Amniotic epithelial cell (primary cell): ENCODE data around the gene RTN4.
A peak's percentile ranks its signal among the peaks of the same experiment; 100 is the strongest.

Experiments used
- DNase-seq: peaks from one replicate; pipeline ENCODE4 v3.0.0-alpha.2; 2010; ENCODE audit warnings: low read depth

The RTN4 gene

DNA sequence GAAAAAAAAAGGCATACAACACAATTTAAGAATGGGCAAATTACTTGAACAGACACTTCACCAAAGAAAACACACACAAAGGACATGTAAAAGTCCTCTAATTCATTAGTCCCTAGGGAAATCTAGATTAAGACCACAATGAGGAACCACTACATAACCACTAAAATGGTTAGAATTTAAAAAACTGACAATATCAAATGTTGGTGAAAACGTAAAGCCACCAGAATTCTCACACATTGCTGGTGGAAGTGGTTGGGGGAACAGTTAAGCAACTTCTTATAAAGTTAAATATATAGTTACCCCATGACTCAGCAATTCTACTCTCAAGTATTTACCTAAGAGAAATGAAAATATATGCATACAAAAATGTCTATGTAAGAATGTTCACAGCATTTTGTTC, 11.8 kb downstream of the RTN4 start:
- DNase-seq = no peak

DNA sequence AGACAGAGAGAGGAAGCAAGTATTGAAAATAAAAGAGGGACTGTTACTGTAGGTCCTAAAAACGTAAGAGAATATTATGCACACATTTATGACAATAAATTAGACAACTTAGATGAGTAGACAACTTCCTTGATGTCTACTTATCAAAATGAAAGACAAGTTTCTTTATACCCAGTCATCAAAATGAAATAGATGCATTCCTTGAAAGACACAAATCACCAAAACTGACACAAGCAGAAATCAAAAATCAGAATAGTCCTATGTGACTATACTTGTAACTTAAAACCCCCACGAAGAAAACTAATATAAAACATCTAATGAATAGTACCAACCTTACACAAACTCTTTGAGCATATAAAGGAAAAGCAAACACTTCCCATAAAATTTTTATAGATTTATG, 14.5 kb downstream of the RTN4 start:
- no peak for DNase-seq

- no peak for DNase-seq
Measured at GRCh38 chr2:55033921-55034320, 16.3 kb downstream of the RTN4 start.

- no peak for DNase-seq
Measured at GRCh38 chr2:55033076-55033742, 17.0 kb downstream of the RTN4 start.

DNA sequence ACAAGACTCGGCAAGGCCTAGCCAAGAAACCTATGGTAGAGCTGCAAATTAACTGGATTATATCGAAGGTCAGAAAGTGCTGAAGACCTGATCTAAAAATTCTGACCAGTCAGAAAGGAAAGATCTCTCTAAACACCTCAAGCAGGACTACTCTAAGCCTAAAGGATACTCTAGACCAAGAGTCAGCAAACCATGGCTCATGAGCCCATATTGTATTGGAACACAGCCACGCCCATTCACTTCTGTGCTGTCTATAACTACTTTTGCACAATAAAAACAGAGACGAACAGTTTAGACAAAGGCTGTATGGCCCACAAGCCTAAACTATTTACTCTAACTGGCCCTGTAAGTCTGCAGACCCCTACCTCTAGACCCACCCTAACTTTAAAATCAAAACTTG, 18.7 kb downstream of the RTN4 start:
- no peak for DNase-seq

GRCh38 chr2:55030766-55031165, 19.5 kb downstream of the RTN4 start:
- DNase-seq = no peak

GRCh38 chr2:55029098-55029497, 21.2 kb downstream of the RTN4 start:
- no peak for DNase-seq

- no peak for DNase-seq
Measured at GRCh38 chr2:55027226-55027625, 23.0 kb downstream of the RTN4 start.

GRCh38 chr2:55026202-55026601, 24.0 kb downstream of the RTN4 start:
- DNase-seq = peak; percentile 47

- DNase-seq = no peak
Measured at GRCh38 chr2:55025627-55026026, 24.6 kb downstream of the RTN4 start.

- DNase-seq = no peak
Measured at GRCh38 chr2:55025082-55025481, 25.2 kb downstream of the RTN4 start.

DNA sequence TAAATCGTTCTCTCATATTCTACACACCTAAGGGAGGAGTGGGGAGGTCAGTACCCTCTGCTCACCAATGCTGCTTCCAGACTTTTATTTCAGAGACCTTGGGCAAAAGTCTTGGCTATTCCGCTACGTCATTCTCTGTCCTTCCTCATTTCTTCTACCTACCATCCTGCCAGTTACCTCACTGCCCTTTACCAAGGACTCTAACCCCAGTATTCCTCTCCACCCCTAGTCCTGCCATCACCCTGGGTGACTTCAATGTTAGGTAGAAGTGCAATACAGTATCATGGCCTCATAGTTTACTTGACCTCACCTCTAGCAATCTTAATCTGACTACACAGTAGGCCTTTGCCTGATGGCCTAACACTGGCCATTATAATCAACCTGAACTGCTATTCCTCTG, 27.8 kb downstream of the RTN4 start:
- no peak for DNase-seq

- no peak for DNase-seq
Measured at GRCh38 chr2:55019526-55020258, 30.6 kb downstream of the RTN4 start.

- DNase-seq = no peak
Measured at GRCh38 chr2:55018619-55019018, 31.6 kb downstream of the RTN4 start.

GRCh38 chr2:55017880-55018279, 32.4 kb downstream of the RTN4 start:
- no peak for DNase-seq

- DNase-seq = no peak
Measured at GRCh38 chr2:55017428-55017827, 32.8 kb downstream of the RTN4 start.

DNA sequence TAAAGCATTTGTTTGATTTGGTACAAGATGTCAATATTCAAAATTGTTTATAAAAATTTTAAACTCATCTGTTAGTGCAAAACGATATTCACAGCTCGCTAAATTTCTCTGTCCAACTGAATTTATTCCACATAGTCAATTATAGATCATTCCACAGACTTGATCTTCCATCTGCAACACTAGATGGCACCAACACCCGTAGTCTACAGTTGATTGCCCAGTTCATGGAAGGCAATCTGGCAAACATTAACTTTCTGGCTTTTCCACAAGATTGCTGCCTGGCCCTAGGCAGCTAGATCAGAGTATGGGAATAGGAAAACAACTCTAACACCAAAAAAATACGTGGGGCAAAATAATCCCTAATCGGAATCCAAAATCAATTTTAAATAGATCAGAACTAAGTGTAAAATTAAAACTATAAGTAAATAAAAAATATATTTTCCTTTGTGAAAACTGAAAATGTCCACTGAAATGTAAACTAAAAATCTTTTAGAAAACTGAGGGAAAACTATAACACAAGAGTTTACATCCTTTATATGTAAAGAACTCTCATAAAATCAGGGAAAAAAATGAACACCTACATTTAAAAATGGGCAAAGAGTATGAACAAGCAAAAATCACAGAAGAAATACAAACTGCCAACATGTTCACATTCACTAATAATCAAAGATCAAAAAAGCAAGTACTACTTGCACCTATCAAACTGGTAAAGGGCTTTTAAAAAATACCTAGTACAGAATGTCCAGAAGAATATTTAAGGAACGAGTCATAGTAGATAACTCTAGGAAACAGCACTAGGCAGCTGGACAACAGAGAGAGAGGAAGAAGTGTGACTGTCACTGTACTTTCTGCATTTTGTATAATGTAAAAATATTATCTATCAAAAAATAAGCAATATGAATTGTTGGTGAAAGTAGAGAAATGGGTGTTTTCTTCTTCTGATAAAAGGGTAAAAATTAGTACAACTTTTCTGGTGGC, 35.0 kb downstream of the RTN4 start:
- peak; percentile 77 for DNase-seq

GRCh38 chr2:55013936-55014335, 36.3 kb downstream of the RTN4 start:
- DNase-seq = no peak

GRCh38 chr2:55012672-55013484, 37.4 kb downstream of the RTN4 start:
- DNase-seq = no peak

GRCh38 chr2:55011831-55012671, 38.2 kb downstream of the RTN4 start:
- DNase-seq = no peak

DNA sequence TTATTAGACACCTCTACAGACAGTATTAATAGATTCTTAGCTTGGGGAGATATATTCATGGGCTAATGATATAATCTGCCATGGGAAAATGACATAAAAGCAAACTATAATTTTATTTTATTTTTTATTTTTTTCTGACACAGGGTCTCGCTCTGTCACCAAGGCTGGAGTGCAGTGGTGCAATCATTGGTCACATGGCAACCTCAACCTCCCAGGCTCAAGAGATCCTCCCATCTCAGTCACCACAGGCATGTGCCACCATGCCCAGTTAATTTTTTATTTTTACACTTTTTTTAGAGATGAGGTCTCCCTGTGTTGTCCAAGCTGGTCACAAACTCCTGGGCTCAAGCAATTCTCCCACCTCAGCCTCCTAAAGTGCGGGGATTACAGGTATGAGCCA, 39.3 kb downstream of the RTN4 start:
- peak; percentile 40 for DNase-seq
